IPS-18a (cell line): Measurements from ENCODE around the gene TBL1XR1.
A peak's percentile ranks its signal among the peaks of the same experiment; 100 is the strongest.

Experiments used
- H3K27ac ChIP-seq: one replicate; pipeline ENCODE4 v1.5.1; 2013; ENCODE audit warnings: low read length
- H3K27me3 ChIP-seq: one replicate; pipeline ENCODE4 v1.6.1; 2013; ENCODE audit warnings: mild to moderate bottlenecking, low read length; ENCODE audit not compliant: control insufficient read depth, insufficient read depth
- H3K36me3 ChIP-seq: one replicate; pipeline ENCODE4 v1.6.1; 2013; ENCODE audit warnings: low read depth, low read length; ENCODE audit not compliant: control insufficient read depth
- H3K4me1 ChIP-seq: one replicate; pipeline ENCODE4 v1.6.1; 2013; ENCODE audit warnings: low read depth, low read length; ENCODE audit not compliant: control insufficient read depth
- H3K4me3 ChIP-seq: one replicate; pipeline ENCODE4 v1.5.1; 2013; ENCODE audit warnings: low read length
- H3K9ac ChIP-seq: one replicate; pipeline ENCODE4 v1.6.1; 2013; ENCODE audit warnings: mild to moderate bottlenecking, low read length, moderate library complexity
- H3K9me3 ChIP-seq: one replicate; pipeline ENCODE4 v1.6.1; 2013; ENCODE audit warnings: low read depth, low read length; ENCODE audit not compliant: control insufficient read depth

Gene TBL1XR1

GRCh38 chr3:177197041-177197726, at the start of gene TBL1XR1:
Gene TBL1XR1 (minus strand): TSS chr3:177197482. CDS start chr3:177064977, 132,505 bp downstream.
- H3K27ac ChIP-seq: peak within 1 kb of the TSS; percentile 96
- H3K9me3 ChIP-seq: no peaks in the 10 kb centered on the region
- H3K9ac ChIP-seq: peak within 1 kb of the TSS; percentile 99
- peak within 1 kb of the TSS; percentile 96 for H3K4me3 ChIP-seq
- H3K27me3 ChIP-seq: no peaks in the 10 kb centered on the region
- peaks cover 37% of the 10 kb centered on the region for H3K4me1 ChIP-seq
- H3K36me3 ChIP-seq: no peaks in the 10 kb centered on the region

GRCh38 chr3:177245250-177245649, 48.0 kb upstream of the TBL1XR1 start:
- no peak overlapping the region for H3K4me3 ChIP-seq
- peaks cover 3% of the 10 kb centered on the region for H3K4me1 ChIP-seq
- no peaks in the 10 kb centered on the region for H3K27me3 ChIP-seq
- H3K27ac ChIP-seq: no peak overlapping the region
- no peak overlapping the region for H3K9ac ChIP-seq
- H3K9me3 ChIP-seq: no peaks in the 10 kb centered on the region
- H3K36me3 ChIP-seq: no peaks in the 10 kb centered on the region

- H3K4me1 ChIP-seq: no peaks in the 10 kb centered on the region
- H3K27me3 ChIP-seq: no peaks in the 10 kb centered on the region
- H3K9me3 ChIP-seq: no peaks in the 10 kb centered on the region
- H3K36me3 ChIP-seq: no peaks in the 10 kb centered on the region
- H3K4me3 ChIP-seq: no peak overlapping the region
- no peak overlapping the region for H3K27ac ChIP-seq
- H3K9ac ChIP-seq: no peak overlapping the region
Observed at GRCh38 chr3:177244606-177245005, 47.3 kb upstream of the TBL1XR1 start.

- no peaks in the 10 kb centered on the region for H3K4me1 ChIP-seq
- no peak overlapping the region for H3K4me3 ChIP-seq
- H3K36me3 ChIP-seq: no peaks in the 10 kb centered on the region
- no peak overlapping the region for H3K9ac ChIP-seq
- H3K27ac ChIP-seq: no peak overlapping the region
- no peaks in the 10 kb centered on the region for H3K9me3 ChIP-seq
- no peaks in the 10 kb centered on the region for H3K27me3 ChIP-seq
Observed at GRCh38 chr3:177238686-177239216, 41.5 kb upstream of the TBL1XR1 start.

- no peaks in the 10 kb centered on the region for H3K27me3 ChIP-seq
- no peak overlapping the region for H3K9ac ChIP-seq
- H3K9me3 ChIP-seq: no peaks in the 10 kb centered on the region
- no peaks in the 10 kb centered on the region for H3K4me1 ChIP-seq
- H3K27ac ChIP-seq: no peak overlapping the region
- H3K36me3 ChIP-seq: no peaks in the 10 kb centered on the region
- H3K4me3 ChIP-seq: no peak overlapping the region
Observed at GRCh38 chr3:177237206-177237605, 39.9 kb upstream of the TBL1XR1 start.

- H3K36me3 ChIP-seq: no peaks in the 10 kb centered on the region
- H3K4me3 ChIP-seq: no peak overlapping the region
- H3K27me3 ChIP-seq: no peaks in the 10 kb centered on the region
- H3K27ac ChIP-seq: no peak overlapping the region
- H3K4me1 ChIP-seq: no peaks in the 10 kb centered on the region
- H3K9me3 ChIP-seq: no peaks in the 10 kb centered on the region
- H3K9ac ChIP-seq: no peak overlapping the region
Observed at GRCh38 chr3:177236704-177237103, 39.4 kb upstream of the TBL1XR1 start.

- Histone ChIP-seq H3K9me3 (peaks cover 3% of the 10 kb centered on the region), H3K36me3 (no peaks in the 10 kb centered on the region), H3K4me1 (no peaks in the 10 kb centered on the region), H3K27me3 (no peaks in the 10 kb centered on the region), H3K4me3 (no peak overlapping the region), H3K27ac (no peak overlapping the region), H3K9ac (no peak overlapping the region)
Observed at GRCh38 chr3:177234121-177234520, 36.8 kb upstream of the TBL1XR1 start.

- no peaks in the 10 kb centered on the region for H3K36me3 ChIP-seq
- H3K4me1 ChIP-seq: no peaks in the 10 kb centered on the region
- H3K27me3 ChIP-seq: no peaks in the 10 kb centered on the region
- H3K4me3 ChIP-seq: no peak overlapping the region
- no peak overlapping the region for H3K9ac ChIP-seq
- H3K9me3 ChIP-seq: peaks cover 4% of the 10 kb centered on the region
- no peak overlapping the region for H3K27ac ChIP-seq
Observed at GRCh38 chr3:177231242-177231641, 34.0 kb upstream of the TBL1XR1 start.

GRCh38 chr3:177230641-177231040, 33.4 kb upstream of the TBL1XR1 start:
- Histone ChIP-seq H3K4me1 (no peaks in the 10 kb centered on the region), H3K27me3 (no peaks in the 10 kb centered on the region), H3K9me3 (peaks cover 4% of the 10 kb centered on the region), H3K27ac (no peak overlapping the region), H3K4me3 (no peak overlapping the region), H3K36me3 (no peaks in the 10 kb centered on the region), H3K9ac (no peak overlapping the region)

- H3K4me1 ChIP-seq: no peaks in the 10 kb centered on the region
- H3K9ac ChIP-seq: no peak overlapping the region
- no peak overlapping the region for H3K4me3 ChIP-seq
- H3K27ac ChIP-seq: no peak overlapping the region
- no peaks in the 10 kb centered on the region for H3K36me3 ChIP-seq
- H3K27me3 ChIP-seq: no peaks in the 10 kb centered on the region
- H3K9me3 ChIP-seq: peaks cover 4% of the 10 kb centered on the region
Observed at GRCh38 chr3:177229791-177230190, 32.5 kb upstream of the TBL1XR1 start.

GRCh38 chr3:177228601-177229190, 31.4 kb upstream of the TBL1XR1 start:
- H3K27me3 ChIP-seq: no peaks in the 10 kb centered on the region
- H3K27ac ChIP-seq: no peak overlapping the region
- H3K4me3 ChIP-seq: no peak overlapping the region
- H3K4me1 ChIP-seq: no peaks in the 10 kb centered on the region
- H3K36me3 ChIP-seq: no peaks in the 10 kb centered on the region
- peaks cover 4% of the 10 kb centered on the region for H3K9me3 ChIP-seq
- H3K9ac ChIP-seq: no peak overlapping the region

- no peak overlapping the region for H3K27ac ChIP-seq
- no peak overlapping the region for H3K9ac ChIP-seq
- H3K9me3 ChIP-seq: peaks cover 3% of the 10 kb centered on the region
- no peaks in the 10 kb centered on the region for H3K4me1 ChIP-seq
- H3K27me3 ChIP-seq: no peaks in the 10 kb centered on the region
- no peaks in the 10 kb centered on the region for H3K36me3 ChIP-seq
- no peak overlapping the region for H3K4me3 ChIP-seq
Observed at GRCh38 chr3:177224414-177224813, 27.1 kb upstream of the TBL1XR1 start.
